Activated CD8-positive, alpha-beta memory T cell treated with anti-CD3 and anti-CD28 coated beads, Interleukin-2, amount 10 ng/mL, durations not matched to agents 7 days and 5 days (primary cell): ENCODE measurements around the gene VCAM1. TPM values are rescaled to one million over a fixed set of nuclear protein-coding genes. Genes with fewer than 3 reads are reported as not detected.

Source experiments
- ATAC-seq: fragments of 150-1000 bp; cut with Tn5 transposase; one replicate; pipeline ENCODE4 v1.10.0; 2021; ENCODE audit warnings: moderate library complexity
- CTCF ChIA-PET: fragments of 350-600 bp; sonication (Branson Sonifier 250); formaldehyde crosslinking; loops from one replicate; lab custom pipeline; 2021; ENCODE audit warnings: antibody characterized with exemption; lab: Charles Lee
- DNase-seq: peaks from one replicate; pipeline ENCODE4 v3.0.0-alpha.2; 2020
- H3K27ac Mint-ChIP-seq: one replicate; pipeline ENCODE4 v1.8.0; 2021; ENCODE audit warnings: mild to moderate bottlenecking, mixed read lengths
- H3K27me3 Mint-ChIP-seq: one replicate; pipeline ENCODE4 v1.8.0; 2021; ENCODE audit warnings: mixed read lengths
- H3K36me3 Mint-ChIP-seq: one replicate; pipeline ENCODE4 v1.8.0; 2021; ENCODE audit warnings: mild to moderate bottlenecking, mixed read lengths
- H3K4me1 Mint-ChIP-seq: one replicate; pipeline ENCODE4 v1.8.0; 2021; ENCODE audit warnings: mixed read lengths
- H3K4me3 Mint-ChIP-seq: one replicate; pipeline ENCODE4 v1.8.0; 2021; ENCODE audit warnings: mild to moderate bottlenecking, moderate library complexity, mixed read lengths
- H3K9me3 Mint-ChIP-seq: one replicate; pipeline ENCODE4 v1.8.0; 2022; ENCODE audit warnings: low read depth, mixed read lengths
- total RNA-seq, 2 experiments: library from RNA; stranded (reverse); gene quantifications; one replicate each; pipeline ENCODE4 v1.2.3, GENCODE V29; 2021

The VCAM1 gene
- total RNA-seq, 2 experiments from 2014 or later, result 2.7 to 9.2 TPM

GRCh38 chr1:100731758-100732157 is 12.2 kb downstream of the VCAM1 start:
- no peak for ATAC-seq
- H3K4me1 Mint-ChIP-seq, result no peaks in the 10 kb centered on the region
- peaks cover 2% of the 10 kb centered on the region for H3K9me3 Mint-ChIP-seq
- H3K27ac Mint-ChIP-seq, result no peak overlapping the region
- no peak overlapping the region for H3K4me3 Mint-ChIP-seq
- CTCF ChIA-PET, result no interaction called here
- peaks cover 37% of the 10 kb centered on the region for H3K27me3 Mint-ChIP-seq
- peaks cover 9% of the 10 kb centered on the region for H3K36me3 Mint-ChIP-seq
- no peak for DNase-seq

- H3K36me3 Mint-ChIP-seq, result peaks cover 9% of the 10 kb centered on the region
- peaks cover 25% of the 10 kb centered on the region for H3K27me3 Mint-ChIP-seq
- H3K4me3 Mint-ChIP-seq, result no peak overlapping the region
- no peaks in the 10 kb centered on the region for H3K4me1 Mint-ChIP-seq
- DNase-seq, result no peak
- peaks cover 2% of the 10 kb centered on the region for H3K9me3 Mint-ChIP-seq
- no peak overlapping the region for H3K27ac Mint-ChIP-seq
- CTCF ChIA-PET, result no interaction called here
- ATAC-seq, result no peak
Measured at GRCh38 chr1:100734676-100735075, 15.1 kb downstream of the VCAM1 start.

DNA sequence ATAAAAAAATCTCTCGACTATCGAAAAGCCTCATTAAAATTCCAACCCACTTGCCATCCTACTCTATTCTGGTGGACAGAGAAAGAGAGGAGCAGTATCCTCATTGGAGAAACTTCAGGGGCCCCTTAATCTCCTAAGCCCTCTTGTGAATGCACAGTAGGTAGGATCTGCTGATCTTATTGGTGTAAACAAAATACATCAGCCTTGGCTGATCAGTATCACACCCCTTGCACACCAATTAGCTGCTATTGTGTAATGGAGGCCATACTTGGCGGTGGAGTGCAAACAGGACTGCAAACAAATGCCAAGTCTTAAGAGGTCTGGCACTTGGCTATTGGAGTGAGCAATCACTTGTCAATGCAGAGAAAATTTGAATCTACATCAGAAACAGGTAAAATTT is 15.7 kb downstream of the VCAM1 start:
- H3K4me1 Mint-ChIP-seq, result no peaks in the 10 kb centered on the region
- ATAC-seq (no peak), DNase-seq (no peak)
- no peak overlapping the region for H3K27ac Mint-ChIP-seq
- CTCF ChIA-PET, result no interaction called here
- peaks cover 2% of the 10 kb centered on the region for H3K9me3 Mint-ChIP-seq
- H3K27me3 Mint-ChIP-seq, result peaks cover 23% of the 10 kb centered on the region
- peaks cover 9% of the 10 kb centered on the region for H3K36me3 Mint-ChIP-seq
- no peak overlapping the region for H3K4me3 Mint-ChIP-seq

DNA sequence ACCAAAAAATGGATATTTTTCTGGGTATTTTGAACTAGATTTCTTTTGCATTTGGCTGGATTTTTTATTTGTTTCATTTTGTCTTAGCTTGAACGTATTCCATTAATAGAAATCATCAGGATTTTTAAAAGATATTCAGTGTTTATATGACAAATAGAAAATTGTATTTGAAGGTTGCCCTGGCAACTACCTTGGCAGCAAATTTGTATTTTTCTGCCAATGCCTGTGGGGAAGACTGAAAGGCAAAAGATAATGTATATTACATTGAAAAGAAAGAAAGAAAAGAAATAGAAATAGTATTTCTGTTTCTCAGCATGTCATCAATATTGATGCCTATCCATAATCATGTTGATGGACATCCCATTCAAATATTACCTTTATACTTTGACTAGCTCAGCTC is 16.8 kb downstream of the VCAM1 start:
- Mint-ChIP-seq H3K4me3 (no peak overlapping the region), H3K27me3 (peaks cover 25% of the 10 kb centered on the region), H3K4me1 (no peaks in the 10 kb centered on the region), H3K36me3 (peaks cover 10% of the 10 kb centered on the region), H3K27ac (no peak overlapping the region), H3K9me3 (peaks cover 2% of the 10 kb centered on the region)
- DNase-seq, result no peak
- ATAC-seq, result no peak
- CTCF ChIA-PET, result interaction anchor here (1.0 kb wide), 1 partner anchor 23 kb away, joined by 3 read pairs; no protein-coding TSS in a partner anchor

- H3K4me1 Mint-ChIP-seq, result no peaks in the 10 kb centered on the region
- ATAC-seq (no peak), DNase-seq (no peak)
- H3K4me3 Mint-ChIP-seq, result no peak overlapping the region
- H3K27me3 Mint-ChIP-seq, result peaks cover 25% of the 10 kb centered on the region
- H3K9me3 Mint-ChIP-seq, result peaks cover 2% of the 10 kb centered on the region
- H3K27ac Mint-ChIP-seq, result no peak overlapping the region
- CTCF ChIA-PET, result interaction anchor here (1.0 kb wide), 1 partner anchor 24 kb away, joined by 3 read pairs; no protein-coding TSS in a partner anchor
- peaks cover 10% of the 10 kb centered on the region for H3K36me3 Mint-ChIP-seq
Measured at GRCh38 chr1:100736746-100737145, 17.2 kb downstream of the VCAM1 start.

DNA sequence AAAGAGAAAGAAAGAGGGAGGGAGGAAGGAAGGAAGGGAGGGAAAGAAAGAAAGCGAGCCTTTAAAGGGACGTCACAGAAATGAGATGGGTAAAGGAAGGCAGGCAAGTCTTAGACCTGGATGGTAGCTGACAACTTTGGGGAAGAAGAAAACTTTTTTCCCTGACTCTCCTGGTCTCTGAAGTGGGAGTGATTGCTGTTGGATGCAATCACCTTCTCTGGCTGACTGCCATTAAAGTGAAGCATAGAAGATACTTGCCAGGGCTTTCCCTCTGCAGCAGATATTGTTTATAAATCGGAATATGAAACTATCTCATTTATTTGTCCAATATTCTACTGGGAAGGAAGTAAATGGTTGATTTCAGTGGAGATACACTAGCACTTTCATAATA is 27.0 kb downstream of the VCAM1 start:
- Mint-ChIP-seq H3K4me1 (peaks cover 20% of the 10 kb centered on the region), H3K27me3 (peaks cover 17% of the 10 kb centered on the region), H3K4me3 (peak overlapping the region; percentile 56), H3K27ac (peak overlapping the region; percentile 86), H3K36me3 (peaks cover 6% of the 10 kb centered on the region), H3K9me3 (no peaks in the 10 kb centered on the region)
- ATAC-seq, result peak; percentile 20
- CTCF ChIA-PET, result no interaction called here
- DNase-seq, result no peak

GRCh38 chr1:100747771-100748170 is 28.2 kb downstream of the VCAM1 start:
- no peaks in the 10 kb centered on the region for H3K9me3 Mint-ChIP-seq
- CTCF ChIA-PET, result no interaction called here
- no peak overlapping the region for H3K4me3 Mint-ChIP-seq
- DNase-seq (no peak), ATAC-seq (no peak)
- H3K4me1 Mint-ChIP-seq, result peaks cover 20% of the 10 kb centered on the region
- H3K27me3 Mint-ChIP-seq, result peaks cover 20% of the 10 kb centered on the region
- H3K36me3 Mint-ChIP-seq, result peaks cover 6% of the 10 kb centered on the region
- H3K27ac Mint-ChIP-seq, result no peak overlapping the region

GRCh38 chr1:100750005-100750885 is 30.7 kb downstream of the VCAM1 start:
- CTCF ChIA-PET, result no interaction called here
- H3K4me3 Mint-ChIP-seq, result no peak overlapping the region

GRCh38 chr1:100752791-100753190 is 33.2 kb downstream of the VCAM1 start:
- no peaks in the 10 kb centered on the region for H3K4me1 Mint-ChIP-seq
- no peak for DNase-seq
- H3K27ac Mint-ChIP-seq, result no peak overlapping the region
- CTCF ChIA-PET, result no interaction called here
- H3K36me3 Mint-ChIP-seq, result peaks cover 2% of the 10 kb centered on the region
- H3K27me3 Mint-ChIP-seq, result peaks cover 16% of the 10 kb centered on the region
- no peak for ATAC-seq
- H3K4me3 Mint-ChIP-seq, result no peak overlapping the region
- H3K9me3 Mint-ChIP-seq, result no peaks in the 10 kb centered on the region

More at GRCh38 chr1:100750005-100750885, 30.7 kb downstream of the VCAM1 start:
- peaks cover 18% of the 10 kb centered on the region for H3K27me3 Mint-ChIP-seq
- H3K9me3 Mint-ChIP-seq, result no peaks in the 10 kb centered on the region
- peaks cover 2% of the 10 kb centered on the region for H3K36me3 Mint-ChIP-seq
- ATAC-seq, result no peak
- no peak overlapping the region for H3K27ac Mint-ChIP-seq
- peaks cover 20% of the 10 kb centered on the region for H3K4me1 Mint-ChIP-seq
- no peak for DNase-seq

DNA sequence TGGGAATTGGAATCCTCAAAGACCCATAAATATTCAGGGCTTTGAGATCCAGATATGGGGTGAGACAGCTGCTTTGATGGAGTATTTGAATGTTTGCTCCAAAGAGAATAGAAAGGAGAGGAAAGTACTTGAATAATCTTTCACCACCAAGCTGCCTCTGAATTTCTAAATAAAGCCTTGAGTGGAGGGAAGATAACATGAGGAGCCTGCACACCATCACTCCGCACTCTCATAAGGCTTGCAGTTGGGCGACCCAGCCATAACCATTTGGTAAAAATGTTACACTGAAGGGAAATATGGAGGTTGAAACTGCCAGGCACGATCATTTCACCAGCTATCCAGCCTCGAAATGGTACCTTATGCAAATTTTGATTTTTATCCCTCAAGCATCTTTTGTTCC is 38.4 kb downstream of the VCAM1 start:
- no peak for DNase-seq
- no peaks in the 10 kb centered on the region for H3K9me3 Mint-ChIP-seq
- H3K4me1 Mint-ChIP-seq, result no peaks in the 10 kb centered on the region
- no peak overlapping the region for H3K4me3 Mint-ChIP-seq
- CTCF ChIA-PET, result no interaction called here
- H3K36me3 Mint-ChIP-seq, result no peaks in the 10 kb centered on the region
- H3K27ac Mint-ChIP-seq, result no peak overlapping the region
- no peak for ATAC-seq
- peaks cover 22% of the 10 kb centered on the region for H3K27me3 Mint-ChIP-seq

- no peak overlapping the region for H3K27ac Mint-ChIP-seq
Measured at GRCh38 chr1:100759188-100759587, 39.6 kb downstream of the VCAM1 start.

GRCh38 chr1:100760511-100760910 is 41.0 kb downstream of the VCAM1 start:
- no peak for ATAC-seq
- Mint-ChIP-seq H3K36me3 (no peaks in the 10 kb centered on the region), H3K4me3 (no peak overlapping the region), H3K27ac (no peak overlapping the region), H3K27me3 (peaks cover 18% of the 10 kb centered on the region), H3K4me1 (no peaks in the 10 kb centered on the region), H3K9me3 (no peaks in the 10 kb centered on the region)
- DNase-seq, result no peak
- CTCF ChIA-PET, result no interaction called here

More at GRCh38 chr1:100759188-100759587, 39.6 kb downstream of the VCAM1 start:
- no peak overlapping the region for H3K4me3 Mint-ChIP-seq
- ATAC-seq (no peak), DNase-seq (no peak)
- no peaks in the 10 kb centered on the region for H3K9me3 Mint-ChIP-seq
- H3K27me3 Mint-ChIP-seq, result peaks cover 18% of the 10 kb centered on the region
- H3K36me3 Mint-ChIP-seq, result no peaks in the 10 kb centered on the region
- CTCF ChIA-PET, result no interaction called here
- H3K4me1 Mint-ChIP-seq, result no peaks in the 10 kb centered on the region

DNA sequence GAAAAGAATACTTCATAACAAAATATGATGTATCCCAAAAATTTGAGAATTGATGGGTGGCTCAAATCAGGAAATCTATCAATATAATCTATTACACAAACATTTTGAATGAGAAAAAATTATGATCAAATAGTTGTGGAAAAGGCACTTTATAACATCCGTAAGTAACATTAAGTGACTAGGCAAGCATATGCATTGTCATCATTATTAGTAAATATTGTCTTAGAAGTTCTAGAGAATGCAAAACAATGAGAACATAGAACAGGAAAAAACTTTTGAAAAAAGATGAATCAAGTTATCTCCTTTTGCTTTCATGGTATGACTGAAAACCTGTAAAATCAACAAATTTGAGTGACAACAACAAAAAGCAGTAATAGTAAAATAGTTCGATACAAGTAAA is 42.9 kb downstream of the VCAM1 start:
- Mint-ChIP-seq H3K4me1 (no peaks in the 10 kb centered on the region), H3K27me3 (peaks cover 18% of the 10 kb centered on the region), H3K9me3 (no peaks in the 10 kb centered on the region), H3K4me3 (no peak overlapping the region), H3K27ac (no peak overlapping the region), H3K36me3 (no peaks in the 10 kb centered on the region)
- CTCF ChIA-PET, result no interaction called here
- no peak for ATAC-seq
- DNase-seq, result no peak

DNA sequence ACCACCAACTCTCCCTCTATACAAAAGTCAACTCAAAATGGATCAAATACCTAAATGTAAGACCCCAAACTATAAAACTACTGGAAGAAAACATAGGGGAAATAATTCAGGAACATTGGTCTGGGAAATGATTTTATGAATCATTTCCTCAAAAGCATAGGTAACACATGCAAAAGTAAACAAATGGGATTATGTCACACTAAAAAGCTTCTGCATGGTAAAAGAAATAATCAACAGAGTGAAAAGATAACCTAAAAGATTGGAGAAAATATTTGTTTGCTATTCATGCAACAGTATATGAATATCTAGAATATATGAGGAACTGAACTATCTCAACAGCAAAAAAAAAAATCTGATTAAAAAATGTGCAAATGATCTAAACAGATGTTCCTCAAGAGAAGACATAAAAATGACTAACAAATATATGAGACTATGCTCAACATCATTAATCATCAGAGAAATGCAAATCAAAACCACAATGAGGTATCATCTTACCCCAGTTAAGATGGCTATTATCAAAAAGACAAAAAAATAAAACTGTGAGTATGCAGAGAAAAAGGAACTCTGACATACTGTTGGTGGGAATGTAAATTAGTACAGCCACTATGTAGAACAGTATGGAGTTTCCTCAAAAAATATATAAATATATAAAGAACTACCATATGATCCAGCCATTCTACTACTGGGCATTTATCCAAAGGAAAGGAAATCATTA is 47.8 kb downstream of the VCAM1 start:
- no peak overlapping the region for H3K4me3 Mint-ChIP-seq
- no peak overlapping the region for H3K27ac Mint-ChIP-seq
- no peaks in the 10 kb centered on the region for H3K36me3 Mint-ChIP-seq
- H3K4me1 Mint-ChIP-seq, result peaks cover 5% of the 10 kb centered on the region
- H3K27me3 Mint-ChIP-seq, result peaks cover 11% of the 10 kb centered on the region
- CTCF ChIA-PET, result no interaction called here
- no peaks in the 10 kb centered on the region for H3K9me3 Mint-ChIP-seq
- DNase-seq, result no peak
- no peak for ATAC-seq
